K562 (cell line): Measurements from ENCODE around the gene KDM5A. TPM values are rescaled to one million over a fixed set of nuclear protein-coding genes. Genes with fewer than 3 reads are reported as not detected.

Experiments
- ATAC-seq: fragments of 200-7000 bp; cut with Tn5 transposase; 3 replicates; pipeline ENCODE4 v1.9.1; 2020; ENCODE audit warnings: moderate library complexity
- BruUV-seq: library from RNA; stranded (reverse); fragments of 400-500 nt; replicated peaks from 2 replicates; lab custom pipeline; 2021; lab: Mats Ljungman, UMichigan
- CTCF ChIA-PET: fragments of 300-600 bp; formaldehyde crosslinking; extraction: SDS; loops from one replicate; lab custom pipeline; 2021; ENCODE audit warnings: low intra/inter-chr PET ratio; lab: Yijun Ruan, JAX
- POLR2A ChIA-PET: fragments of 300-600, 350-650 bp; sonication (Branson Sonifier 250); formaldehyde crosslinking; extraction: SDS; loops from one replicate; lab custom pipeline; 2021; ENCODE audit warnings: antibody characterized with exemption, inconsistent platforms; lab: Yijun Ruan, JAX
- DNase-seq, 4 experiments: peaks; one replicate each; pipeline versions ENCODE4 v3.0.0 to v3.0.0-alpha.2; 2011 to 2018; ENCODE audit warnings: low spot score in 3 of 4, mixed read lengths in 3 of 4; ENCODE audit errors: extremely low read depth in 1 of 4
- FAIRE-seq: peaks from 2 replicates; lab custom pipeline; 2011; peaks lifted over from hg19 to GRCh38; lab: Jason Lieb, UNC
- H2AFZ ChIP-seq: 2 replicates; pipeline ENCODE4 v1.6.0; 2011; ENCODE audit warnings: low read depth, low read length, control low read depth, inconsistent platforms
- H3K27ac ChIP-seq: fragments of 200-600 bp; 3 replicates; pipeline ENCODE4 v1.8.0; 2011; ENCODE audit warnings: low read depth, mild to moderate bottlenecking, control low read depth, inconsistent platforms, low read length, moderate library complexity, mixed read lengths; ENCODE audit errors: extremely low read depth
- H3K27me3 ChIP-seq, 2 experiments: fragments of 300-600 bp in 1 of 2; 2 replicates in 1 of 2; 3 replicates in 1 of 2; pipeline versions ENCODE4 v1.6.0 to v1.8.0; 2011; ENCODE audit warnings: inconsistent platforms in 2 of 2, low read length in 2 of 2, mild to moderate bottlenecking in 1 of 2, mixed read lengths in 1 of 2, moderate library complexity in 1 of 2; ENCODE audit not compliant: control insufficient read depth in 2 of 2, insufficient read depth in 2 of 2
- H3K36me3 ChIP-seq: fragments of 300-600 bp; 3 replicates; pipeline ENCODE4 v1.8.0; 2011; ENCODE audit warnings: mild to moderate bottlenecking, low read length, inconsistent platforms; ENCODE audit not compliant: control insufficient read depth, insufficient read depth
- H3K4me1 ChIP-seq, 2 experiments: fragments of 200-600 bp in 1 of 2; replicated peaks in 1 of 2; 2 replicates in 1 of 2; 3 replicates in 1 of 2; pipeline versions ENCODE4 v1.5.1 to v1.8.0; 2011; ENCODE audit warnings: inconsistent platforms in 2 of 2, low read length in 2 of 2, mild to moderate bottlenecking in 1 of 2, mixed read lengths in 1 of 2, moderate library complexity in 1 of 2; ENCODE audit not compliant: control insufficient read depth in 2 of 2, insufficient read depth in 2 of 2
- H3K4me2 ChIP-seq: 2 replicates; pipeline ENCODE4 v1.6.1; 2011; ENCODE audit warnings: low read length, control low read depth, inconsistent platforms, mixed read lengths; ENCODE audit not compliant: insufficient read depth
- H3K4me3 ChIP-seq: fragments of 200-600 bp; sonication (generic), shearing (Covaris generic); 2 replicates; pipeline ENCODE4 v1.5.1; 2016; ENCODE audit warnings: control low read depth, inconsistent platforms
- H3K79me2 ChIP-seq: fragments of 200-600 bp; 3 replicates; pipeline ENCODE4 v1.8.0; 2011; ENCODE audit warnings: low read length, inconsistent platforms; ENCODE audit not compliant: control insufficient read depth, insufficient read depth
- H3K9ac ChIP-seq, 2 experiments: 2 replicates each; pipeline versions ENCODE4 v1.6.0 to v1.6.1; 2011; ENCODE audit warnings: low read depth in 2 of 2, low read length in 2 of 2, control low read depth in 1 of 2, inconsistent platforms in 1 of 2, mild to moderate bottlenecking in 1 of 2, mixed read lengths in 1 of 2; ENCODE audit not compliant: insufficient read depth in 1 of 2
- H3K9me1 ChIP-seq: one replicate; pipeline ENCODE4 v1.6.0; 2011; ENCODE audit warnings: inconsistent platforms, mild to moderate bottlenecking, low read length, moderate library complexity; ENCODE audit not compliant: control insufficient read depth, insufficient read depth
- H3K9me3 ChIP-seq: replicated peaks from 2 replicates; pipeline ENCODE4 v1.5.1; 2011; ENCODE audit warnings: low read depth, low read length, inconsistent platforms; ENCODE audit not compliant: control insufficient read depth, insufficient read depth
- H4K20me1 ChIP-seq: replicated peaks from 2 replicates; pipeline ENCODE4 v1.6.1; 2011; ENCODE audit warnings: low read length, inconsistent platforms, mixed read lengths; ENCODE audit not compliant: control insufficient read depth, insufficient read depth
- FOXP1 ChIP-seq: sonication (generic); formaldehyde crosslinking; IDR thresholded peaks from 2 replicates; pipeline ENCODE4 v1.8.0; 2022; ENCODE audit warnings: mild to moderate bottlenecking, missing genetic modification reagents
- KLF13 ChIP-seq: fragments of 450-650 bp; IDR thresholded peaks from 2 replicates; pipeline ENCODE4 v1.6.1; 2016; ENCODE audit warnings: missing genetic modification characterization, low read depth, mild to moderate bottlenecking, missing compliant biosample characterization, moderate library complexity, borderline replicate concordance
- MTF1 ChIP-seq: fragments of 250-450 bp; sonication (Bioruptor Pico); IDR thresholded peaks from 2 replicates; pipeline ENCODE4 v1.9.0; 2021; ENCODE audit warnings: moderate library complexity, mild to moderate bottlenecking, inconsistent platforms, borderline replicate concordance
- NCOA4 ChIP-seq: fragments of 450-650 bp; IDR thresholded peaks from 2 replicates; pipeline ENCODE4 v1.6.1; 2018; ENCODE audit warnings: mild to moderate bottlenecking; ENCODE audit not compliant: partially characterized antibody
- POLR3A ChIP-seq: IDR thresholded peaks from 2 replicates; pipeline ENCODE4 v1.6.1; 2011; ENCODE audit warnings: borderline replicate concordance, mild to moderate bottlenecking, moderate library complexity; ENCODE audit not compliant: insufficient read length, insufficient read depth; ENCODE audit errors: extremely low read depth
- TAF9B ChIP-seq: fragments of 450-650 bp; IDR thresholded peaks from 2 replicates; pipeline ENCODE4 v1.6.1; 2018; ENCODE audit warnings: mild to moderate bottlenecking; ENCODE audit not compliant: partially characterized antibody
- TEAD4 ChIP-seq, 2 experiments: sonication (generic) in 1 of 2; formaldehyde crosslinking in 1 of 2; IDR thresholded peaks; 2 replicates each; pipeline versions ENCODE4 v1.6.1 to v1.8.0; 2012 to 2022; ENCODE audit warnings: borderline replicate concordance in 1 of 2, inconsistent platforms in 1 of 2, low read length in 1 of 2, mild to moderate bottlenecking in 1 of 2, missing genetic modification reagents in 1 of 2
- ZNF324 ChIP-seq: fragments of 250-450 bp; sonication (Bioruptor Pico); IDR thresholded peaks from 2 replicates; pipeline ENCODE4 v1.4.0; 2020; ENCODE audit warnings: mild to moderate bottlenecking
- ZNF384 ChIP-seq: IDR thresholded peaks from 2 replicates; pipeline ENCODE4 v1.6.1; 2012; ENCODE audit warnings: low read depth, low read length, improper control_type of control experiment
- ZNF41 ChIP-seq: fragments of 250-450 bp; sonication (Bioruptor Pico); conservative IDR thresholded peaks from 2 replicates; pipeline ENCODE4 v1.4.0; 2020; ENCODE audit warnings: mild to moderate bottlenecking
- WGBS: fragments of 100-300 bp; shearing (Covaris generic); methylation state at CpG from one replicate; pipeline ENCODE4 v1.1.6; 2016; ENCODE audit warnings: low coverage, mixed read lengths; ENCODE audit not compliant: insufficient coverage; ENCODE audit errors: missing lambda C conversion rate; 5-methylcytosine and 5-hydroxymethylcytosine counted together
- in situ Hi-C: fragments of 300-500 bp; cut with MboI; formaldehyde crosslinking; loops from 4 replicates; pipeline ENCODE4 v1.15.0; 2018; ENCODE audit warnings: inconsistent platforms, mixed read lengths
- intact Hi-C: fragments of 100-400 bp; cut with micrococcal nuclease; formaldehyde crosslinking; loops from 2 replicates; pipeline ENCODE4 v1.14.2; 2022
- polyA plus RNA-seq, 8 experiments: library from polyadenylated mRNA; depleted of rRNA in 4 of 8; stranded (reverse) in 5 of 8; unstranded in 3 of 8; fragments of >200 nt; fragmentation: Nextera tagmentation in 2 of 8; fragmentation: Illumina TruSeq in 1 of 8; extraction: Ambion mirVana in 2 of 8; extraction: Trizol in 1 of 8; gene quantifications; 2 replicates each; pipeline versions ENCODE4 v1.2.1 to v1.2.3, GENCODE V29; 2011 to 2014; ENCODE audit warnings: inconsistent platforms in 1 of 8, missing spikeins in 1 of 8
- total RNA-seq, 7 experiments: library from RNA; depleted of rRNA in 6 of 7; stranded (reverse); fragments of >200 nt in 6 of 7; fragmentation: Illumina TruSeq in 2 of 7; extraction: Trizol in 2 of 7; gene quantifications; 2 replicates each; pipeline versions ENCODE4 v1.2.1 to v1.2.3, GENCODE V29; 2011 to 2021; ENCODE audit warnings: low replicate concordance in 1 of 7

KDM5A gene
- total and polyA plus RNA-seq, 9 of the 15 experiments (the other 6 are each of a cell fraction or from before 2014, with no cell fraction given), result 5.5 to 35.1 (median 13.1) TPM

DNA sequence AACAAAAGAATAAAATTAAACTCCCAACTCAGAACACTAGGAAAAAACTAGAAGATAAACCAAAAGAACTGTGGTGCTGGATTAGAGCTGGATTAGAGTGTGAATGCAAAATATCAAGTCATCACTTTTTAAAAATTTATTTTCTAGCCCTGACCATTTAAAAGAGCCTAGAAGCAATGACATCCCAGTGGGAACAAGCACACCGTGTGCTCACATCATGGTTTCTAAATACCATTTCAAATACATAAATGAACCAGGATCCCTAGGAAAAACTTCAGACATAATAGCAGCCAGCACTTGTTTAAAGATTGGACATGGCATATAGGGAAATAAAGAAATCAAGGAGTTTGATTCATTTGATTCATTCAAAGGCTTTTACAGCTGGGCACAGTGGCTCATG is 30.0 kb downstream of the KDM5A start:
- H3K4me1 ChIP-seq, result no peaks in the 10 kb centered on the region
- BruUV-seq, result no TSS peak
- TF ChIP-seq POLR3A, result no peak
- TF ChIP-seq KLF13, result no peak
- no peak for TF ChIP-seq FOXP1
- TF ChIP-seq TAF9B, result no peak
- no peak for TF ChIP-seq MTF1 (CRISPR knock-in tag)
- TF ChIP-seq ZNF41 (CRISPR knock-in tag), result no peak
- TF ChIP-seq TEAD4 (IDR thresholded peaks at IDR 0.05; ENCODE audit: low read length), result no peak
- no peak for TF ChIP-seq TEAD4 (CRISPR knock-in tag; IDR thresholded peaks at IDR 0.05; ENCODE audit: borderline replicate concordance)
- no peak for TF ChIP-seq NCOA4
- TF ChIP-seq ZNF384, result no peak
- TF ChIP-seq ZNF324 (CRISPR knock-in tag), result no peak
- no peaks in the 10 kb centered on the region for H3K9me1 ChIP-seq
- ChIA-PET CTCF (no interaction called here), POLR2A (no interaction called here)
- H3K9me3 ChIP-seq, result no peaks in the 10 kb centered on the region
- no peak for DNase-seq
- no peaks in the 10 kb centered on the region; the same call in 2 of the 3 replicates for H3K79me2 ChIP-seq
- ATAC-seq, result no peak
- H3K36me3 ChIP-seq, result peaks cover 61% of the 10 kb centered on the region; the same call in 2 of the 3 replicates
- no peak overlapping the region for H3K9ac ChIP-seq
- no peak for FAIRE-seq
- intact Hi-C loops (no loop called here), in situ Hi-C loops (no loop called here)
- no peaks in the 10 kb centered on the region for H4K20me1 ChIP-seq
- no peak overlapping the region for H3K4me3 ChIP-seq
- no peaks in the 10 kb centered on the region for H3K27me3 ChIP-seq
- H3K4me2 ChIP-seq, result no peak overlapping the region
- no peak overlapping the region for H3K27ac ChIP-seq
- H2AFZ ChIP-seq, result no peak overlapping the region
- 82% methylated on average over 1 of the region's 1 CpG for WGBS
